ENCODE results near the gene BCAS3.

BCAS3 gene

DNA sequence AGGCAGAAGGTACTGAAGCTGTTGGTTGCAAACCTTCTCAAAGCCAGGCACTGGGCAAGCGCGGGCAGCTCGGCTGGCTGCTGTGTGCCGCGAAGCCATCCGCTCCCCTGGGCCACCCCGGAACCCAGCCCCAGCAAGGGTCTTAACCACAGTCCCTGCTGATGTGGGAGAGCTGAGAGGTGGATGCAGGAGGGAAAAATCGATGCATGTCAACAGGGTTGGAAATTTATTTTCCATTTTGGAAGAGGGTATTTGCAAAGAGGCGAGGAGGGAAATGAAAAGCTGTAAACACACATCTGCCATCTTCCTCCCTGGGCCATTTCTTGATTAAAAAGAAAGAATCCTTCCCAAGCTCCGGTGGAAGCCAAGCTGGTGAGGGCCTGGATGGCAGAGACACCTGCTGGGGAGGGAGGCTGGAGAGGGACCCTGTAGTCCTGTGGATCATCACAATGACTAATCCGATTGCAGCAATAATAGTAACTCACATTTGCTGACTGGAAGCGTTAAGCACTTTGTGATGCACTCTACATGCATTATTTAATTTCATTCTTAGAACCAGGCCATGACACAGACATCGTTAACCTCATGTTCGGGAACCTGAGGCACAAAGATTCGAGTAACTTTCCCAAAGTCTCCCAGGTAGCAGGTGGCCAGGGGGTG, 708.1 kb downstream of the BCAS3 start:
- TF ChIP-seq, protein P1, sequence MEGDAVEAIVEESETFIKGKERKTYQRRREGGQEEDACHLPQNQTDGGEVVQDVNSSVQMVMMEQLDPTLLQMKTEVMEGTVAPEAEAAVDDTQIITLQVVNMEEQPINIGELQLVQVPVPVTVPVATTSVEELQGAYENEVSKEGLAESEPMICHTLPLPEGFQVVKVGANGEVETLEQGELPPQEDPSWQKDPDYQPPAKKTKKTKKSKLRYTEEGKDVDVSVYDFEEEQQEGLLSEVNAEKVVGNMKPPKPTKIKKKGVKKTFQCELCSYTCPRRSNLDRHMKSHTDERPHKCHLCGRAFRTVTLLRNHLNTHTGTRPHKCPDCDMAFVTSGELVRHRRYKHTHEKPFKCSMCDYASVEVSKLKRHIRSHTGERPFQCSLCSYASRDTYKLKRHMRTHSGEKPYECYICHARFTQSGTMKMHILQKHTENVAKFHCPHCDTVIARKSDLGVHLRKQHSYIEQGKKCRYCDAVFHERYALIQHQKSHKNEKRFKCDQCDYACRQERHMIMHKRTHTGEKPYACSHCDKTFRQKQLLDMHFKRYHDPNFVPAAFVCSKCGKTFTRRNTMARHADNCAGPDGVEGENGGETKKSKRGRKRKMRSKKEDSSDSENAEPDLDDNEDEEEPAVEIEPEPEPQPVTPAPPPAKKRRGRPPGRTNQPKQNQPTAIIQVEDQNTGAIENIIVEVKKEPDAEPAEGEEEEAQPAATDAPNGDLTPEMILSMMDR (conservative IDR thresholded peaks at IDR 0.05): no peak
- TF ChIP-seq ZFX (IDR thresholded peaks at IDR 0.05): no peak

DNA sequence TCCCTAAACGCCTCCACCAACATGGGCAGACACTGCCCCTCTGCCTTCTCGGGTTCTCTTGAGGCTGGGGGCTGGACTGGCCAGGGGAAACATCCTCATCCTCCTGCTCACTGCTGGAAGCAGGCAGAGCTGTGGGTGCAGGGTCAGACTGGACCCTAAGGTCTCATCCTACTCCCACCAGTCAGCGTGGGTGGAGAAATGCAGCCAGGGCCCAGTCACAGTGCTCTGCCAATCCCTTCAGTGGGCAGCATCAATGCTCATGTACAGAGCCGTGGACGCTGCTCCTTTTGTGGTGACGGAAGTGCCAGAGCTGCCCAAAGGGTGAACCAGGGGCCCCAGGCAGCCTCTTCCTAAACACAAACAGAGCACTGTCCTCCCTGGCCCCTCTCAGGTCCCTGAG, 708.6 kb downstream of the BCAS3 start:
- H3K27ac ChIP-seq: no peak overlapping the region
- no peak for TF ChIP-seq ZFX (IDR thresholded peaks at IDR 0.05)
- TF ChIP-seq, protein P1 (conservative IDR thresholded peaks at IDR 0.05): no peak

More for the DNA sequence above, 708.1 kb downstream of the BCAS3 start:
- no peak overlapping the region for H3K27ac ChIP-seq

DNA sequence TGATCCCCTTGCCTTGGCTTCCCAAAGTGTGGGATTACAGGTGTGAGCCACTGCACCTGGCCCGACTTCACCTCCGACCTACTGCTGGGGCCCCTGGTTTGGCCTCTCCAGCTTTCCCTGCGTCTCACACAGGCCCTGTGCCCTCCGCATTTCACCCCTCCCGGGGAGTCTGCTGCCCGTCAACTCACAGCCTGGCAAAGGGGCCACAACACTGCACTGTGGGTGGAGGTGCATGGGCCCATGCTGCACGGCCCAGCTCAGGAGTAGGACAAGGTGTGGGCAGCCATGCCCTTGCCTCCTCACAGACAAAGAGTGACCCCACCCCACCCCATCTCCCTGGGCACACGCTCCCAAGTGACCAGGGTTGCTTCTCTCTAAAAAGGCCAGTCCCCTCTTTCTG, 709.4 kb downstream of the BCAS3 start:
- no peak for TF ChIP-seq ZFX (IDR thresholded peaks at IDR 0.05)
- TF ChIP-seq, protein P1 (conservative IDR thresholded peaks at IDR 0.05): no peak
- no peak overlapping the region for H3K27ac ChIP-seq

DNA sequence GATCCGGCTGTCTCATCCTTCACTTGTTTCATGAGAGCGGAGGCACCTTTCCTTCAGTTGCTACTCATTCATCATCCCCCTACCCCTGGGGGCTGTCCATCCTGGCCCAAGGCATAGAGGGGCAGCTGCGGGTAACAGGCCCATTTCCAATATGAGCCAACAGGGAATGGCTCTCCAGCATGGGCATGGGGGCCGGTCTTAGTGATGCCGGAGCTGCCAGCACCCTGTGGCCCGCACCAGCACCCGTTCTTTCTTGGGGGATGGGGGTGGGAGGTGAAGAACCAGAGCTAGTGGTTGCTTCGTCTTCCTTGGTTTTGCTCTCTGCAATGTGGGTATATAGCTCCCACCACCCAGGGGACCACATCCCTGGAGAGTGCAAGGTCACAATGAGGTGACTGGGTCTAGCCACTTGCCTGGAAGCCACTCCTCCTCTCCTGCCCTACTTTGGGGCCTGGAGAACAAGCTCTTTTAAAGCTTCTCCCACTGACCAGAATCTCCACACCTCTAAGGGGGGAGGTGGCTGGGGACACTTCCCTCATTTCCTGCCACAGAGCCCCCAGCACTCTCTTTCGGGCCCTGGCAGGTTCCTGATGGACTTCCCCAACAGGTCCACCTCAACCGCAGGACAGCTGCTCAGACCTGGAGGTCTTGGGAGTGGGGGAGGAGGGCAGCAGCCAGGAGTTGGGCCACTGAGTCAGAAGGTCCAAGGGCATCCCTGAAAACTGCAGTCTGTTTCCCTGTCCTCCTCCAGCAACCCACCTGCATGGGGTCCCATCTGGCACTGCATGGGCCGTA, 710.1 kb downstream of the BCAS3 start:
- no peak for TF ChIP-seq ZFX (IDR thresholded peaks at IDR 0.05)
- TF ChIP-seq, protein P1 (conservative IDR thresholded peaks at IDR 0.05): no peak
- no peak overlapping the region for H3K27ac ChIP-seq

DNA sequence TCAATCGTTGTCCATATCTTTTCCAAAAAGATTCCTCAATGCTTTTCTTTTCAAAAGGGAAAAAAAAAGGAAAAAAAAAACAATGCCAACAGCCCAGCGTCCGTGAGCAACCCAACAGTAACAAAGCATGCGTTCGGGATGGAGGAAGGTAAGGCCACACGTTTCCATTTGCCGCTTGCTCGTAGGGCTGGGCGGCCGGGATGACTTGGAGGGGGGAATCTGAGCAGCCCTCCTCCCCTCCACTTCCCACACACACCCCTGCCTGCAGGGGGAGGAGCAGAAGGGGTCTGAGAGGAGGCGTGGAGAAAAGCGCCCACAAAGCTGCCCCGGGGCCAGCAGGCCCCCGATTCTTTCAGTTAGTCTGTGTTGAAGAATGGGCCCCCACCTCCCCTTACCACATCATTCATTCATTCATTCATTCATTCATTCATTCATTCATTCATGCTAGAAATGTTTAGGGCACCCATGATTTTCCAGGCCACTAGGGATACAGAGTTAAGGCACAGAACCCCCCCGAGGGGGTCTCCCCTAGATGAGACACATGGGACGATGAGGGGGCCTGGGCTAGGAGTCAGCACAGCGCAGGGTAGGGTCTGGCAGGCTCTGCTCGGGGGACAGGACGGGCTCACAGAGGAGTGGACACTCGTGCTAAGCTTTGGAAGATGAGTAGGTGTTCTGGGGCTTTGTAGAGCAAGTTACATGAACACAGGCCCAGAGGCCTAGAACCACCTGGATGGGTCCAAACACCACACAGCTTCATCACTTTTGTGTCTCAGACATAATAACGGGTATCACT, 711.1 kb downstream of the BCAS3 start:
- H3K27ac ChIP-seq: no peak overlapping the region

DNA sequence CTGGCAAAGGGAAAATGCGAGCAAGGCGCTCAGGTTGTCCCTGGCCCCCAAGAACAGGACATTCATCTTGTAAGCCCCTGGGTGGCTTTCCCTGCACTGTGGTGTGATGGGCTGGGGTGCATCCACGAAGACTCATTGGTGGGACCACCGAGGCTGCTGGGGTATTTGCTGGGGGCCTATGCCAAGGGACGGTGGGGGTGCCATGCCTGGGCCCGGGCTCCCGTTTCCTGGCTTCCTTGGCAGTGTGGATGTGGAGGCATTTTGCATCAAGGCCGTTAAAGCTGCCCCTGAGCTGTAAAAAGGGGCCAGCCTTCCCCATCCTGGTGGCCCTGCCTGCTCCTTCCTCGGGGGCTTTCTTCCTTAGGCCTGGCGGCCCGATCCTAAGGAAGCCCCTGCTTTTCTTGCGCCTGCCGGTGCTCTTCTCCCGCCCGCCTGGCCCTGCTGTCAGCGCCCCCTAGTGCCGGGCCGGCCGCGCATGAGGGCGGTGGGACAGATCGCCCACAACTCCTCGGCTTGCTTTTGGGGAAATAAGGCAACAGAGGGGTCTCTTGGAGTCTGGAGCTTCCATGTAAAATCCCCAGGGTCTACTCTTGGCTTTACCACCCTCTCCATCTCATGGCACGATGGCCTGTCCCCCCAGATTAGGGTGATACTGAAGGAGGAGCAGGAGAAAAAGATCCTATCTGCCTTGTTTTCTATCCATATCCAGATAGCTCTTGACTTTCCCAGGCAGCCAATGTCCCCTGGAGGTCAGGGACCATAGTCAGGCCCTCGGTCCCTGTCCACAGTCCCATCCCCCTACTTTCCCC, 712.2 kb downstream of the BCAS3 start:
- no peak for TF ChIP-seq ZFX (IDR thresholded peaks at IDR 0.05)
- TF ChIP-seq, protein P1 (conservative IDR thresholded peaks at IDR 0.05): peak; percentile 98
- no peak overlapping the region for H3K27ac ChIP-seq

More for the DNA sequence above, 711.1 kb downstream of the BCAS3 start:
- TF ChIP-seq ZFX (IDR thresholded peaks at IDR 0.05): no peak
- TF ChIP-seq, protein P1 (conservative IDR thresholded peaks at IDR 0.05): no peak

All from C4-2B (cell line).